K562 (cell line): ENCODE data around the gene MTOR. TPM values are rescaled to one million over a fixed set of nuclear protein-coding genes. Genes with fewer than 3 reads are reported as not detected.
A peak's percentile ranks its signal among the peaks of the same experiment; 100 is the strongest.

Experiments
- ARID3B ChIP-seq: fragments of 250-450 bp; sonication (Bioruptor Pico); IDR thresholded peaks from 2 replicates; pipeline ENCODE4 v1.4.0; 2020; ENCODE audit warnings: borderline replicate concordance
- BACH1 ChIP-seq: fragments of 200-800 bp; sonication (Bioruptor generic); IDR thresholded peaks from 2 replicates; pipeline ENCODE4 v1.6.1; 2016; ENCODE audit warnings: missing genetic modification characterization, missing compliant biosample characterization
- BHLHE40 ChIP-seq: IDR thresholded peaks from 2 replicates; pipeline ENCODE4 v1.6.1; 2011; ENCODE audit warnings: low read length, improper control_type of control experiment
- CREB1 ChIP-seq, 2 experiments: sonication (generic) in 1 of 2; formaldehyde crosslinking in 1 of 2; IDR thresholded peaks; 2 replicates each; pipeline versions ENCODE4 v1.6.1 to v1.8.0; 2012 to 2022; ENCODE audit warnings: inconsistent platforms in 1 of 2, mild to moderate bottlenecking in 1 of 2, missing genetic modification reagents in 1 of 2, moderate library complexity in 1 of 2
- FOXM1 ChIP-seq, 2 experiments: fragments of 450-650 bp in 1 of 2; sonication (generic) in 1 of 2; formaldehyde crosslinking in 1 of 2; IDR thresholded peaks; 2 replicates each; pipeline versions ENCODE4 v1.6.1 to v1.9.0; 2017 to 2022; ENCODE audit warnings: low read depth in 2 of 2, mild to moderate bottlenecking in 2 of 2, missing genetic modification reagents in 1 of 2, moderate library complexity in 1 of 2
- IRF2 ChIP-seq: sonication (generic); formaldehyde crosslinking; IDR thresholded peaks from 2 replicates; pipeline ENCODE4 v1.8.1; 2022; ENCODE audit warnings: mild to moderate bottlenecking, missing genetic modification reagents
- MAFF ChIP-seq: IDR thresholded peaks from 2 replicates; pipeline ENCODE4 v1.6.1; 2012; ENCODE audit warnings: low read length, improper control_type of control experiment
- MLLT1 ChIP-seq, 2 experiments: fragments of 450-650 bp; IDR thresholded peaks; 2 replicates each; pipeline ENCODE4 v1.6.1; 2016
- NBN ChIP-seq: fragments of 450-650 bp; IDR thresholded peaks from 2 replicates; pipeline ENCODE4 v1.6.1; 2016; ENCODE audit warnings: low read depth, mild to moderate bottlenecking
- PHB ChIP-seq: fragments of 250-450 bp; sonication (Bioruptor Pico); IDR thresholded peaks from 2 replicates; pipeline ENCODE4 v1.5.0; 2021
- POLR3A ChIP-seq: IDR thresholded peaks from 2 replicates; pipeline ENCODE4 v1.6.1; 2011; ENCODE audit warnings: borderline replicate concordance, mild to moderate bottlenecking, moderate library complexity; ENCODE audit not compliant: insufficient read length, insufficient read depth; ENCODE audit errors: extremely low read depth
- SMAD4 ChIP-seq: fragments of 250-450 bp; sonication (Bioruptor Pico); conservative IDR thresholded peaks from 2 replicates; pipeline ENCODE4 v1.8.0; 2021; ENCODE audit warnings: inconsistent platforms, mild to moderate bottlenecking, moderate library complexity
- SRSF7 ChIP-seq: fragments of 200-400 bp; formaldehyde crosslinking; optimal IDR thresholded peaks from 2 replicates; pipeline ENCODE3; 2017; ENCODE audit warnings: mild to moderate bottlenecking, low read depth, low read length
- TGIF2 ChIP-seq: sonication (generic); formaldehyde crosslinking; IDR thresholded peaks from 2 replicates; pipeline ENCODE4 v1.8.1; 2022; ENCODE audit warnings: mild to moderate bottlenecking, missing genetic modification reagents, moderate library complexity
- ZBTB12 ChIP-seq: fragments of 250-450 bp; sonication (Bioruptor Pico); IDR thresholded peaks from 2 replicates; pipeline ENCODE4 v1.4.0; 2020
- polyA plus RNA-seq, 8 experiments: library from polyadenylated mRNA; depleted of rRNA in 4 of 8; stranded (reverse) in 5 of 8; unstranded in 3 of 8; fragments of >200 nt; fragmentation: Nextera tagmentation in 2 of 8; fragmentation: Illumina TruSeq in 1 of 8; extraction: Ambion mirVana in 2 of 8; extraction: Trizol in 1 of 8; gene quantifications; 2 replicates each; pipeline versions ENCODE4 v1.2.1 to v1.2.3, GENCODE V29; 2011 to 2014; ENCODE audit warnings: inconsistent platforms in 1 of 8, missing spikeins in 1 of 8
- total RNA-seq, 7 experiments: library from RNA; depleted of rRNA in 6 of 7; stranded (reverse); fragments of >200 nt in 6 of 7; fragmentation: Illumina TruSeq in 2 of 7; extraction: Trizol in 2 of 7; gene quantifications; 2 replicates each; pipeline versions ENCODE4 v1.2.1 to v1.2.3, GENCODE V29; 2011 to 2021; ENCODE audit warnings: low replicate concordance in 1 of 7

MTOR gene
- total and polyA plus RNA-seq, 9 of the 15 experiments (the other 6 are each of a cell fraction or from before 2014, with no cell fraction given) = 11.4 to 71.4 (median 52.2) TPM

- no peak for TF ChIP-seq FOXM1 (IDR thresholded peaks at IDR 0.05; ENCODE audit: low read depth)
- no peak; the same call in 1 of the 2 replicates for TF ChIP-seq FOXM1 (CRISPR knock-in tag; IDR thresholded peaks at IDR 0.05; ENCODE audit: low read depth)
- TF ChIP-seq SMAD4 (CRISPR knock-in tag) = peak; percentile 79
- 0 out of 2 replicates have a peak, but pooled peaks have one; percentile 22 for TF ChIP-seq TGIF2
- TF ChIP-seq SRSF7 = no peak
- no peak for TF ChIP-seq MAFF
- TF ChIP-seq ARID3B (CRISPR knock-in tag) = no peak
- no peak for TF ChIP-seq CREB1 (IDR thresholded peaks at IDR 0.05)
- TF ChIP-seq CREB1 (CRISPR knock-in tag; IDR thresholded peaks at IDR 0.05) = no peak
- peak; percentile 84 for TF ChIP-seq NBN
- no peak; the same call in none of the 2 replicates for TF ChIP-seq BHLHE40
- TF ChIP-seq POLR3A = no peak
- TF ChIP-seq IRF2 = no peak
- TF ChIP-seq BACH1 (tag) = no peak
- no peak for TF ChIP-seq ZBTB12 (CRISPR knock-in tag)
- TF ChIP-seq MLLT1 (IDR thresholded peaks at IDR 0.05) = no peak
- TF ChIP-seq PHB (CRISPR knock-in tag) = peak; percentile 81
These were observed 10.7 kb upstream of the MTOR start, which contains the start of gene UBIAD1 (continued) for GRCh38 chr1:11272832-11273594.
